Cardiac muscle cell (in vitro differentiated cells and primary cell): ENCODE measurements around the gene MRPL38. TPM values are rescaled to one million over a fixed set of nuclear protein-coding genes. Genes with fewer than 3 reads are reported as not detected.

Experiments used
- DNase-seq, 2 donors: peaks; one replicate each; pipeline versions ENCODE4 v3.0.0 to v3.0.0-alpha.2; 2010 to 2017; ENCODE audit warnings: low read depth in 1 of 2, low spot score in 1 of 2
- H3K27ac ChIP-seq: fragments of 200-600 bp; sonication (generic); 2 replicates; pipeline ENCODE4 v1.5.1; 2016
- H3K27me3 ChIP-seq: fragments of 200-600 bp; sonication (generic); 2 replicates; pipeline ENCODE4 v1.6.0; 2016; ENCODE audit warnings: control low read depth
- H3K36me3 ChIP-seq: fragments of 200-600 bp; sonication (generic); 2 replicates; pipeline ENCODE4 v1.5.1; 2016; ENCODE audit warnings: control low read depth
- H3K4me1 ChIP-seq: fragments of 200-600 bp; sonication (generic); 2 replicates; pipeline ENCODE4 v1.8.1; 2017; ENCODE audit warnings: low read depth, mild to moderate bottlenecking, mixed run types
- H3K4me3 ChIP-seq: fragments of 200-600 bp; sonication (generic); 2 replicates; pipeline ENCODE4 v1.5.1; 2016; ENCODE audit warnings: mild to moderate bottlenecking
- H3K9me3 ChIP-seq: fragments of 200-600 bp; sonication (generic); 2 replicates; pipeline ENCODE4 v1.5.1; 2017; ENCODE audit warnings: low read depth, mild to moderate bottlenecking, control low read depth
- polyA plus RNA-seq: library from polyadenylated mRNA; unstranded; fragments of >200 nt; fragmentation: Nextera tagmentation; extraction: Ambion mirVana; gene quantifications from 2 replicates; pipeline ENCODE4 v1.2.1, GENCODE V29; 2016
- total RNA-seq: library from RNA; depleted of rRNA; stranded (reverse); fragments of >200 nt; gene quantifications from 2 replicates; pipeline ENCODE4 v1.2.3, GENCODE V29; 2016
- TF ChIP-seq, protein P1 (sequence below): IDR thresholded peaks from 2 replicates; pipeline ENCODE4 v1.5.1; 2012; ENCODE audit warnings: low read depth, mild to moderate bottlenecking, low read length

MRPL38 gene
- total and polyA plus RNA-seq, 2 experiments from 2014 or later, result 68.0 to 227 TPM

DNA sequence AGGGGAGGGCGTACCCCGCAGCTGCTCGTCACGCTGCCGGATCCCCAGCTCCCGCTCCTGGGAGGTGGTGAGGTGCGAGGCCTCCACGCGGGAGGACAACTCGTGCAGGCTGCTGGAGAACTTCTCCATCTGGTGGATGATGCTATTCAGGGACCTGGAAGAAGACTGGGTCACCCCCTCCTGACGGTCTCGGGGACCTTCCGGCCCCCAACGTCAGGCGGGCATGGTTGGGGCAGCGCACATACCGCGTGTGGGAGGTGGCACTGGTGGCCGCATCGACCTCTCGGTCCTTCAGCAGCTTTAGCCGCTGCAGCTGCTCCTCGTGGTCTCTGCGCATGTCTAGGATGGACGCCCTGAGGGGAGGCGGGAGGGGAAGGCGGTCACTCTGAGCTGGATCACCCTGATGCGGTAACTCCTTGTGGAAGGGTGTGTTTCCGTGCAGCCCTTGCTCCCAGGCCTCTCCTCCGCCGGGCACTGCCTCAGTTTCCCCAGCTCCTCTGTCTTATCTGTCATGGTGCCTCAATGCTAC lies 13.3 kb upstream of the MRPL38 start:
- no peak for DNase-seq
- TF ChIP-seq, protein P1, sequence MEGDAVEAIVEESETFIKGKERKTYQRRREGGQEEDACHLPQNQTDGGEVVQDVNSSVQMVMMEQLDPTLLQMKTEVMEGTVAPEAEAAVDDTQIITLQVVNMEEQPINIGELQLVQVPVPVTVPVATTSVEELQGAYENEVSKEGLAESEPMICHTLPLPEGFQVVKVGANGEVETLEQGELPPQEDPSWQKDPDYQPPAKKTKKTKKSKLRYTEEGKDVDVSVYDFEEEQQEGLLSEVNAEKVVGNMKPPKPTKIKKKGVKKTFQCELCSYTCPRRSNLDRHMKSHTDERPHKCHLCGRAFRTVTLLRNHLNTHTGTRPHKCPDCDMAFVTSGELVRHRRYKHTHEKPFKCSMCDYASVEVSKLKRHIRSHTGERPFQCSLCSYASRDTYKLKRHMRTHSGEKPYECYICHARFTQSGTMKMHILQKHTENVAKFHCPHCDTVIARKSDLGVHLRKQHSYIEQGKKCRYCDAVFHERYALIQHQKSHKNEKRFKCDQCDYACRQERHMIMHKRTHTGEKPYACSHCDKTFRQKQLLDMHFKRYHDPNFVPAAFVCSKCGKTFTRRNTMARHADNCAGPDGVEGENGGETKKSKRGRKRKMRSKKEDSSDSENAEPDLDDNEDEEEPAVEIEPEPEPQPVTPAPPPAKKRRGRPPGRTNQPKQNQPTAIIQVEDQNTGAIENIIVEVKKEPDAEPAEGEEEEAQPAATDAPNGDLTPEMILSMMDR, result no peak
- H3K27me3 ChIP-seq, result no peaks in the 10 kb centered on the region
- no peaks in the 10 kb centered on the region for H3K9me3 ChIP-seq
- no peak overlapping the region for H3K4me3 ChIP-seq
- H3K27ac ChIP-seq, result no peak overlapping the region
- H3K36me3 ChIP-seq, result no peaks in the 10 kb centered on the region
- H3K4me1 ChIP-seq, result peaks cover 10% of the 10 kb centered on the region

DNA sequence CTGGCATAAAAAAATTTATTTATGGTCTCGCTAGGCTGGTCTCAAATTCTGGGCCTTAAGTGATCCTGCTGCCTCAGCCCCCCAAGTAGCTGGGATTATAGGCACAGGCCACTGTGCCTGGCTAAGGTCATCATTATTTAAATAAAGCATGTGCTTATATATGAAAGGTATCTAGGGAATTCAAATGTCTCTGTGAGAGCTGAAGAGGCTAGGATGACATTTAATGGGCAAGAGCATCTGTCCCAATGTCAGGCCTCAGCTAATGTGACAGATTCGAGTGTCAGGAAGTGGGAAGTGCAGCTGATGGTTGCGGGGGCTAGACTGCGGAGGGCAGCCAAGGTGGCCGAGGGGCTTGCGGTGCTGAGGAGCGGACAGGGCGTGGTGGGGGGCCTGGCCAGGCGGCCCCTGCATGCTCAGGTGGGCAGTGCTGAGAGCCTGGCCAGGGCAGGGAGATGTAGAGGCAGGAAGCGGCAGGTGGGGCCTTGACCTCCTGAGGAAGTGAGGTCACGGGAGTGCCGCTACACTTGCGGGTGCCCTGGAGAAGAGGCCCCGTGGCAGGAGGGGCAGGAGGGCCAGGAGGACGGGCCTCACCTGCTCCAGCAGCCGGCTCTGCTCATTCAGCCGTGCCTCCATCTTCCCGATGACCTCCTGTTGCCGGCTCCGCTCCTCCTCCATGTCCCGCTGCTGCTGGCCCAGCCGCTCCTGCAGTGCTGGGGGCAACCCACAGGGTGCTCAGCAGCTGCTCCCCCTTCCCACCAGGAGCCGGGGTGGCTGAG lies 12.6 kb upstream of the MRPL38 start:
- Histone ChIP-seq H3K9me3 (no peaks in the 10 kb centered on the region), H3K27me3 (no peaks in the 10 kb centered on the region), H3K4me1 (peaks cover 3% of the 10 kb centered on the region), H3K36me3 (no peaks in the 10 kb centered on the region), H3K27ac (no peak overlapping the region), H3K4me3 (no peak overlapping the region)
- DNase-seq, result no peak
- TF ChIP-seq, protein P1, result no peak

DNA sequence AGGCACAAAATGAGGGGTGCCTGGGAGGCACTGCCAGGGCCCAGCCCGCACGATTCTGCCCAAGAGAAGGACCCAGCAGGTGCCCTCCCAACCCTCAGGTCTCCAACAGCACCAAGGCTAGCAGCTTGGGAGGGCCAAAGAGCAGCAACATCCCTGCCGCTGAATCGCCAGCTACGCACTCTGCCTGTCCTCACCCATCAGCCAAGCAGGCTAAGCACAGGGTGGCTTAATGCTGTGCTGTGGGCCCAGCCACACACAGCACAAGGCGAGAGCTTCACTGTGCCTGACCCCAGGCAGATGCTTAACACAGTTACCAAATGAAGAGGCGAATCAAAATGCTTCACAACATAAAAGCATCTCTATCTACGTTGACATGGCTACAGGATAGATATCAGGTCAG lies 10.6 kb upstream of the MRPL38 start:
- Histone ChIP-seq H3K4me3 (no peak overlapping the region), H3K27ac (no peak overlapping the region), H3K4me1 (peaks cover 7% of the 10 kb centered on the region), H3K9me3 (no peaks in the 10 kb centered on the region), H3K36me3 (no peaks in the 10 kb centered on the region), H3K27me3 (no peaks in the 10 kb centered on the region)
- DNase-seq, result no peak
- TF ChIP-seq, protein P1, result no peak

DNA sequence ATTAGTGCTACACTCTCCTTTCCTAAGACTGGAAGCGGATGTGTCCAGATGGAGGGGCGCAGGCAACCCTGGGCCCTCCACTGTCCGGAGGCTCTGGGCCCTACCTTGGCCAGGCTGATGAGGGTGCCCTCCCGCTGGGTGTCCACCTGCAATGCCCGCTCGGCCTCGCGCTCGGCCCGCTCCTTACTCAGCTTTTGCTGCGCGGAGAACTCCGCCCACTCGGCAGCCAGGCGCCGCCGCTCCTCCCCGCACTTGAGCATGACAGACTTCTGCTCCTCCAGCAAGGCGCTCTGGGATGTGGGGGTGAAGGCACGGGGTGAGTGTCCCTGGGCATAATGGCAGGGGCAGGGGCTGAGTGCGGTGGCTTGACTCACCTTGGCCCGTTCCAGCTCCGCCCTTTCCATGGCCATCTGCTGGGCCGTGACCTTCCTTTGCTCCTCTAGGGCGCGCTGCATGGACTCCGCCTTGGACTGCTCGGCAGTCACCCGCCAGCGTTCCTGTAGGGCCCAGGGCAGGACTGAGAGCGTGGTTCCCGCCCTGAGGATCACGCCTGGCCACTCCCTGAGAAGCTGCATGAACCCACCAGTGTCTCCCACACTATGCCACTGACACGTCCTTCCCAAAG lies 10.1 kb upstream of the MRPL38 start:
- Histone ChIP-seq H3K27ac (no peak overlapping the region), H3K36me3 (no peaks in the 10 kb centered on the region), H3K9me3 (no peaks in the 10 kb centered on the region), H3K4me3 (no peak overlapping the region), H3K4me1 (peaks cover 10% of the 10 kb centered on the region), H3K27me3 (no peaks in the 10 kb centered on the region)
- DNase-seq, result no peak
- TF ChIP-seq, protein P1, result no peak

DNA sequence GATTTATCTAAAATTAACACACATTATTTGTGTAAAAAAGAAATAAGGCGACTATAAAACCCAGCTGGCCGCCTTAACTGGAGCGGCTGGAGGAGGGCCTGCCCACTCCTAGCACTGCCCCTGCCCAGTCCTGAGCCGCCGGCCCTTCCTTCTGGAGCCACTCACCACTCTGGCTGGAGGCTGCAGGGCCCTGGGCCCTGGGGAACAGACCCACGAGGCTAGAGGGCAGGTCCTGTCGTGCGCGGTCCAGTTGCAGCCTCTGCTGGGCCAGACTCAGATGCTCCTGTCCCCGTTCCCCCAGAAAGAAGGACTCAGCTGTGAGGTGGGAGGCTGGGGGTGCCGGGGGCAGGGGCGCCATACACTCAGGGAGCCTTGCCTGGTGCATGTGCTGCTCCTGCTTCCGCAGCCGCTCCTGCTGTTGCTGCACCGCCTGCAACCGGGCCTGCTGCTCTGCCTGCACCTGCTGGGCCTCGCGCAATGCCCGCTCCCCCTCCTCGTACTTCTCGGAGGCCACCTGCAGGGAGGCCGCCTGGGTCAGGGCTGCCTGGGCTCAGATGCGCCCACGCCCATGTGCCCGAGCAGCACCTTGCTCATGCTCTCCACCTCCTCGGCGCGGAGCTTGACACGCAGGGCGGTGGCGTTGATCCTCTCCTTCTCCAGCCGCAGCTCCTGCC lies 9.0 kb upstream of the MRPL38 start:
- Histone ChIP-seq H3K27ac (no peak overlapping the region), H3K27me3 (no peaks in the 10 kb centered on the region), H3K36me3 (no peaks in the 10 kb centered on the region), H3K4me3 (no peak overlapping the region), H3K9me3 (no peaks in the 10 kb centered on the region), H3K4me1 (peaks cover 10% of the 10 kb centered on the region)
- TF ChIP-seq, protein P1, result no peak
- DNase-seq, result no peak
